Measurements from ENCODE around the gene PEF1. TPM values are rescaled to one million over a fixed set of nuclear protein-coding genes. Genes with fewer than 3 reads are reported as not detected.

Gene PEF1
- total RNA-seq, 2 experiments from 2014 or later: 50.4 to 50.5 TPM

DNA sequence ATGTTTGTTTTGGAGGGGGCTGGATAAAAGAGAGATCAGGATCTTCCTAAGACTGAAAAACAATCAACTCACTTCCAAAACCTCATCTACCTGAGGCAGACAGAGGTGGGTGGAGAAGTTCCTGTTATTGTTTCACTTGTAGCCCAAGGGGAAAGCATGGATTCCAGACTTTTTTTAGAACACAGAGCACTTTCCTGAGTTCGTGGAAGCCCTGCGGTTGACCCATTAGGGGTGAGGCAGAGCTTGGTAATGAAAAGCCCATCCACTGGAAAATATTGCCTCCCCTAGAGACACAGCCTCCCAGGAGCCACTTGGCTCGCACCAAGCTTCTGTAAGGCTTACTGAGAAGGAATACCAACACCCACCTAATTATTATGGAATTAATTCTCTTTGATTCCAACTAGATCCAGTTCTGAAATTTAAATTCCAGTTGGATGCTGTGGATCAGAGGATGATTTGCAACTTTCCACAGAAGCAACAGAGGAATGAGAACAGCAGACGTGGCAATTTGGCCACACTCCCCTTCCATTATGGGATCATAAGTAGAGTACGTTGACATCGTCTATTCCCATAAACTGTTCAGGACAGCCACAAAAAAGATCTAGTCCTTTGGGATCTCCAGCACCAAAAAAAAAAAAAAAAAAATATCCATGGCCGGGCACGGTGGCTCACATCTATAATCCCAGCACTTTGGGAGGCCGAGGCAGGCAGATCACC is 4.1 kb upstream of the PEF1 start:
- peaks cover 29% of the 10 kb centered on the region for H3K4me1 Mint-ChIP-seq

DNA sequence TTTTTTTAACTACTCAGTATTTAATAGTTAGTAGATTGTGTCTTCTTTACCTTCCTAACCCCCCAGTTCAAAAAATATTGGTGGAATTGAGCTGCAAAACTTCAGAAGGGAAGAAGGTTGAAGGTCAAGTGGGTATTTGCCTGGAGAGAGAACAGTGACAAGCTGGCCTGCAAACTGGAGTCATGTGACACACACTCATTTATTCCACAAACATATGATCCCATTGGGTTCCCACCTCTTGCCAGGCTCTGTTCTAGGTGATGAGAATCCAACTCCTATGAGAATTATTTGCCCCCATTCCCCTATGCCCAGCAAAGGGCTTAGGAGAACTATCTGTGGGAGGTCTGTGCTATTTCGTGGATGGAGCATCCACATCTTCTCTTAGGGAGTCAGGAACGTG is 3.5 kb upstream of the PEF1 start:
- Mint-ChIP-seq H3K4me3 (no peak overlapping the region), H3K27me3 (no peaks in the 10 kb centered on the region), H3K4me1 (peaks cover 34% of the 10 kb centered on the region), H3K36me3 (ENCODE audit: low read depth) (peaks cover 4% of the 10 kb centered on the region), H3K9me3 (no peaks in the 10 kb centered on the region), H3K27ac (no peak overlapping the region)
- DNase-seq: no peak
- POLR2A ChIA-PET: no interaction called here
- CTCF ChIA-PET: no interaction called here

More for the DNA sequence above, 4.1 kb upstream of the PEF1 start:
- ChIA-PET CTCF (no interaction called here), POLR2A (no interaction called here)
- H3K27me3 Mint-ChIP-seq: no peaks in the 10 kb centered on the region
- H3K9me3 Mint-ChIP-seq: no peaks in the 10 kb centered on the region
- DNase-seq: no peak
- H3K27ac Mint-ChIP-seq: no peak overlapping the region
- peaks cover 4% of the 10 kb centered on the region for H3K36me3 Mint-ChIP-seq (ENCODE audit: low read depth)
- no peak overlapping the region for H3K4me3 Mint-ChIP-seq

DNA sequence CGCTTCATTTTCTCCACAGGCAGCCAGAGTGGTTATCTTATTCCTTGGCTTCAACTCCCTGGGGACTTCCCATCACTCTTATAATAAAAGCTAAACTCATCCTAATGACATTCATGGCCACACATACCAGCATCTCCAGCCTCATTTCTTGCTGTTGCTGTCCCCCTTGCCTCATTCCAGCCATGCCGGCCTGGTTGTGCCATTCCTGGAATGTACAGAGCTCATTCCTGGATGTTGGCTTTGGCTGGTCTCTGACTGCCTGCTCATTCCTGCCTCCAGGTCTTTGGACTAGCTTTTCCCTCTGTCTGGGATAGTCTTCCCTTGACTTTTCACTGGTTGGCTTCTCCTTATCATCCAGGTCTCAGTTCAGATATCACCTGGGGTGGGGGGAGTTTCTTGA is 2.4 kb upstream of the PEF1 start:
- Mint-ChIP-seq H3K36me3 (ENCODE audit: low read depth) (peaks cover 4% of the 10 kb centered on the region), H3K9me3 (no peaks in the 10 kb centered on the region), H3K27me3 (no peaks in the 10 kb centered on the region), H3K27ac (no peak overlapping the region), H3K4me3 (no peak overlapping the region), H3K4me1 (peaks cover 34% of the 10 kb centered on the region)
- CTCF ChIA-PET: interaction anchor here (0.6 kb wide), 1 partner anchor 81 kb away, joined by 3 read pairs; no protein-coding TSS in a partner anchor
- POLR2A ChIA-PET: no interaction called here
- DNase-seq: no peak

DNA sequence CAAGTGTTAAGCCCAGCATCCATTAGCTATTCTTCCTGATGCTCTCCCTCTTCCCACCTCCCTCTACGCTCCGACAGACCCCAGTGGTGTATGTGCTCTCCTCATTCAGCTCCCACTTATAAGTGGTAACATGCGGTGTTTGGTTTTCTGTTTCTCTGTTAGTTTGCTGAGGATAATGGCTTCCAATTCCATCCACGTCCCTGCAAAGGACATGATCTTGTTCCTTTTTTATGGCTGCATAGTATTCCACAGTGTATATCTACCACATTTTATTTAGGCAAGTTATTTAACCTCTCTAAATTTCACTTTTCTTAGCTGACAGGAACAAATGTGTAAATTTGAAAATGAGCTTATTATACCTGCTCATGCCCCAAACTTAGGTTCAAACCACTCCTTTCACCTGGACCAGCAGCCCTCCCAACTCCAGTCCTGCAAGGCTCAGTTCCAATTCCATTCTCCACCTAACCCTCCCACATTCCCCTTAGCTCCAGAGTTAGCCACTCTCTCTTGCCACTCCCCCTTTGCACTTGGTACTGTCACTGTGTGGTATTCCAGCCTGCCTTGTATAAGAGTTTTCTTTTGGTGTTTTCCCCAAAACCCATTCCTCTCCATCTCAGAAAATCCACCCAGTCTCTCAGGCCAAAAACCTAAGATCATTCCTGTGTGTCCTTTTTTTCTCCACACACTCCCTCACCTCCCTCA is 1.7 kb upstream of the PEF1 start:
- H3K4me1 Mint-ChIP-seq: peaks cover 34% of the 10 kb centered on the region
- DNase-seq: no peak
- H3K27ac Mint-ChIP-seq: peak overlapping the region; percentile 100
- CTCF ChIA-PET: interaction anchor here (0.9 kb wide), 1 partner anchor 142 kb away, joined by 3 read pairs; no protein-coding TSS in a partner anchor
- peak overlapping the region; percentile 96 for H3K4me3 Mint-ChIP-seq
- H3K9me3 Mint-ChIP-seq: no peaks in the 10 kb centered on the region
- POLR2A ChIA-PET: no interaction called here
- peaks cover 4% of the 10 kb centered on the region for H3K36me3 Mint-ChIP-seq (ENCODE audit: low read depth)
- no peaks in the 10 kb centered on the region for H3K27me3 Mint-ChIP-seq

DNA sequence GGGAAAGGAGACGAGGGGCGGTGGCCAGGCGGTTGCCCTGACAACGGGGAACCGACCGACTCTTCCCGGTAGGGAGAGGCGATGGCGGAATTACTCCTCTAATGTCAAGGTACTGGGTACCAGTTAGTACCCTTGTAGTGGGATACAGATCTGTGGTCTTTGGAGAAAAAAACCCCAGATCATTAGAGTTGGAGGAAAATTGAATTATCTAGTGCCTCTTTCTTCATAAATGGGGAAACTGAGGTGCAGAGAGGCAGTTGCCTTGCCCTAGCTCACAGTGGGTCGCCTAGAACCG is 545 bp upstream of the PEF1 start:
- H3K4me3 Mint-ChIP-seq: peak overlapping the region; percentile 96
- H3K9me3 Mint-ChIP-seq: no peaks in the 10 kb centered on the region
- CTCF ChIA-PET: interaction anchor here (0.8 to 2.1 kb wide), 8 partner anchors 10 to 580 kb away, joined by 3 to 18 read pairs (median 4); partner anchors contain the start of gene PUM1
- peaks cover 34% of the 10 kb centered on the region for H3K4me1 Mint-ChIP-seq
- no peaks in the 10 kb centered on the region for H3K27me3 Mint-ChIP-seq
- peaks cover 4% of the 10 kb centered on the region for H3K36me3 Mint-ChIP-seq (ENCODE audit: low read depth)
- H3K27ac Mint-ChIP-seq: peak overlapping the region; percentile 100
- DNase-seq: no peak
- POLR2A ChIA-PET: interaction anchor here (0.6 to 2.1 kb wide), 19 partner anchors 10 to 1006 kb away, joined by 3 to 16 read pairs (median 4); partner anchors contain the start of genes COL16A1, KHDRBS1, RBBP4 and SNRNP40

DNA sequence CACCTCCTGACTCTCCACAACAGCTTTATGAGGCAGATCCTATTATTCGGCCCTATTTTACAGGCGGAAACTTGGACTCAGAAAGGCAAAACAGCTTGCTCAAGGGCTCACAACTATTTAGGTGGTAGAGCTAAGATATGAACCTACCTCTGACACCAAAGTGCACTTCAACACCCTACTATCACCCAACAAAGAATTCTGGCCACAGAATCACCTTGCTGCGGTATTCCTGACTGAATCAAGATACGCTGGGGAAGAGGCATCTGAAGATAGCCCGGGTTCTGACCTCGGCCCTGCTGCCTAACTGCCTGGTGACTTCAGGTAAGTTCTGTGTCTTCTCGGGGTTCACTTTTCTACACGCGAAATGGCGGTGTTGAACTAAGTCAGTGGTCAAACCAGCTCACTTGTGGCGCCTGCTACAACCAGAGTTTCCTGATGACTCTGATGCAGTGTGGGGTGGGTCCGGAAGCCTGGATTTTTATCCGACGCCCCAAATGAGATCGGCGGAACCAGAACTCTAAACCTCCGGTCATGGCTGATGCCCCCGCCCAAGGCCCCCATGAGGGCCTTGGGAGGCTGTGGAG is 608 bp downstream of the PEF1 start:
- POLR2A ChIA-PET: interaction anchor here (0.8 to 2.2 kb wide), 19 partner anchors 9 to 1007 kb away, joined by 3 to 16 read pairs (median 5); partner anchors contain the start of genes COL16A1, RBBP4, SNRNP40 and ZCCHC17
- Mint-ChIP-seq H3K9me3 (no peaks in the 10 kb centered on the region), H3K4me1 (peaks cover 34% of the 10 kb centered on the region), H3K36me3 (ENCODE audit: low read depth) (peaks cover 4% of the 10 kb centered on the region), H3K27me3 (no peaks in the 10 kb centered on the region), H3K4me3 (peak overlapping the region; percentile 96), H3K27ac (peak overlapping the region; percentile 100)
- DNase-seq: no peak
- CTCF ChIA-PET: interaction anchor here (0.6 to 2.6 kb wide), 8 partner anchors 9 to 464 kb away, joined by 3 to 18 read pairs (median 4); partner anchors contain the start of gene KPNA6

DNA sequence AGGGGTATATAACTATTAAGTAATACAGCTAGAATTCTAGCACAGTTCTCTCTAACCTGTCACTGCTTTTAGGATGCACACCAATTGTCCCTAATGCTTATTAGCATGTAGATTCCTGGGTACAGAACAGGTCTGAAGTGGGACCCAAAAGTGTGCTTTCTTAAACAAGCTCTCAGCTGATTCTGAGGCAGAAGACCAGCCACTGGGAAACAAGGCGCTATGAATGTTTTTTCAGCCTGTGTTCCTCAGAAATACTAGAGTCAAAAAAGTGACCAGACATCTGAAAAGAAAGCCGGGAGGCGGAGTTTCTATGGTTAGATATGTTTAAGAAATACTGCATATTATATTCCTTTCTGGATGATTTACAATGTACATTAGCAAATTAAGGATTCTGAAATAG is 1.8 kb downstream of the PEF1 start:
- Mint-ChIP-seq H3K36me3 (ENCODE audit: low read depth) (peaks cover 4% of the 10 kb centered on the region), H3K27ac (no peak overlapping the region), H3K27me3 (no peaks in the 10 kb centered on the region), H3K4me1 (peaks cover 37% of the 10 kb centered on the region), H3K4me3 (no peak overlapping the region), H3K9me3 (no peaks in the 10 kb centered on the region)
- CTCF ChIA-PET: interaction anchor here (1.0 to 2.6 kb wide), 2 partner anchors 10 to 146 kb away, joined by 4 to 13 read pairs; no protein-coding TSS in a partner anchor
- no peak for DNase-seq
- POLR2A ChIA-PET: interaction anchor here (0.9 to 2.2 kb wide), 5 partner anchors 8 to 146 kb away, joined by 3 to 5 read pairs (median 3); no protein-coding TSS in a partner anchor

DNA sequence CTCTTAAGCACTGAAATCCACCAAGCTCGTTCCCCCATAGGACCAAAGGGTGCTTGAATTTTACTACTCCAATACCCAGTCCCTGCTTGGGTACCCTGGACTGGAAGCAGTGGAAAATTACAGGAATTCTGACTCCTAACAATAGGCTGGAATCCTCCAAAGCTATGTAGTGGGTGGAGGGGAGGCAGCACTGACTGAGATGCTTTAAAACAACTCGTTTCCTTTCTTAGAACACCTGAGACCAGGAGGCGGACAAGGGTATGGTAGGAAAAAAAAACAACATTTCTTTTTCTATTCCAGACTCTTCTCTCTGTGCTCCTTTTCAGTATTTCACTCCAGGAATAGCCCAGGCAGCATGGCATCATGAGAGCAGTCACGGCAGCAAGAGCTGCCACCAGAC is 2.3 kb downstream of the PEF1 start:
- DNase-seq: no peak
- Mint-ChIP-seq H3K9me3 (no peaks in the 10 kb centered on the region), H3K27me3 (no peaks in the 10 kb centered on the region), H3K27ac (no peak overlapping the region), H3K4me3 (no peak overlapping the region), H3K4me1 (peaks cover 41% of the 10 kb centered on the region), H3K36me3 (ENCODE audit: low read depth) (peaks cover 4% of the 10 kb centered on the region)
- ChIA-PET POLR2A (interaction anchor here (0.9 to 2.2 kb wide), 4 partner anchors 9 to 147 kb away, joined by 3 to 5 read pairs (median 3); no protein-coding TSS in a partner anchor), CTCF (interaction anchor here (1.0 to 2.6 kb wide), 2 partner anchors 10 to 147 kb away, joined by 4 to 13 read pairs; no protein-coding TSS in a partner anchor)

DNA sequence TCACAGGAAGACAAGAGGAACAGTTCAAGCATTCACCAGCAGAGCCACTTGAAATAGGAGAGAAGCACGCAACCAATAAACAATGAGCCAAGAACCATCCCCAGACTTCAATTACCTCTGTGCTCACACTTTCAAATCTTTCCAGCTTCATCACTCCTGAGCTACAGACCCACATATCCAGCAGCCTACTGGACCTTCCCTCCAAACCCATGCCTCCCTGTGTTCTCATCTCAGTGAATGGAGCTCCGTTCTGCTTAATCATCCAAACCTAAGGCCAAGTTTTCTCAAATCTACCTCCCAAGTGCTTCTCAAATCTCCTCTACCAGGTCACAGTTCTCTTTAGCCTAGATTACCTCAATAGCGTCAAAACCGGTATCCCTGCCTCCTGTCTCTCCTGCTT is 3.7 kb downstream of the PEF1 start:
- Mint-ChIP-seq H3K36me3 (ENCODE audit: low read depth) (peaks cover 4% of the 10 kb centered on the region), H3K4me1 (peaks cover 32% of the 10 kb centered on the region), H3K9me3 (no peaks in the 10 kb centered on the region), H3K27me3 (no peaks in the 10 kb centered on the region), H3K27ac (no peak overlapping the region), H3K4me3 (no peak overlapping the region)
- CTCF ChIA-PET: interaction anchor here (1.2 kb wide), 1 partner anchor 53 kb away, joined by 3 read pairs; no protein-coding TSS in a partner anchor
- DNase-seq: no peak
- POLR2A ChIA-PET: interaction anchor here (0.5 kb wide), 1 partner anchor 546 kb away, joined by 5 read pairs; no protein-coding TSS in a partner anchor

DNA sequence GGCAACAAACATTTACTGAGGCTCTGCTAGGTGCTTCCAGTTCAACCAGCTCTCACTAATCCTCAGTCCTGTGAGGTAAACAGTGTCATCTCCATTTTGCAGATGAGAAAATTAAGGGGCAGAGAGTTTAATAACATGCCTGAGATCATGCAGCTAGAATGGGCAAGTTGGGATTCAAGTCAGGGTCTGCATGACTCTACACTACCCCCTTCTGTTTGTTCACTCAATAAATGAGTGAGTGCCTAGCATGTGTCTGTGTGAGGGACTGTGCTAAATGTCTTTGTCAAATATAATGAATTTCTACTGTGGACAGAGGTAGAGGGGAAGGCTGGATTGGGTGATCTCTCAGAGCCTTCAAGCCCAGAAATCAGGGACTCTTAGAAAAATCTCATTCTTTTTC is 4.5 kb downstream of the PEF1 start:
- CTCF ChIA-PET: interaction anchor here (1.2 kb wide), 1 partner anchor 53 kb away, joined by 3 read pairs; no protein-coding TSS in a partner anchor
- POLR2A ChIA-PET: no interaction called here
- Mint-ChIP-seq H3K4me3 (no peak overlapping the region), H3K27me3 (no peaks in the 10 kb centered on the region), H3K36me3 (ENCODE audit: low read depth) (peaks cover 4% of the 10 kb centered on the region), H3K4me1 (peaks cover 24% of the 10 kb centered on the region), H3K27ac (no peak overlapping the region), H3K9me3 (no peaks in the 10 kb centered on the region)
- DNase-seq: no peak

DNA sequence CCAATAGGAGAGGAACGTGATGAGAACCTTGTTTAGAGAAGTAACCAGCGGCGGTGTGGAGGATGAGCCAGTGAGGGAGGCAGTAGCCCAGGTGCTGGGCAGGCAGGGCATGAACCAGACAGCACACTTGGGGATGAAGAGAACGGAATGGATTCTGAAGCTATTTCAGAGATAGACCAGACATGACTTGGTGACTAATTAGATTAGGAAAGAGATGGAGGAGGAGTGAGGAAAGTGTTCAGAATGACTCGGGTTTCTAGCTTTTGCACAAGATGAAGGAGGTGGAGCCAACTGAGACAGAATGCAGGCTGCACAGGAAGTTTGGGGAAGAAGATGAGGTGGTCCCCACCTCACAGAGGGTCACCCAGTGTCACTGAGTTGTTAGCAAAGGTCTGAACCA is 5.1 kb downstream of the PEF1 start:
- Mint-ChIP-seq H3K9me3 (no peaks in the 10 kb centered on the region), H3K36me3 (ENCODE audit: low read depth) (peaks cover 4% of the 10 kb centered on the region), H3K27me3 (no peaks in the 10 kb centered on the region), H3K27ac (no peak overlapping the region), H3K4me1 (peaks cover 21% of the 10 kb centered on the region), H3K4me3 (no peak overlapping the region)
- CTCF ChIA-PET: interaction anchor here (2.3 kb wide), 1 partner anchor 21 kb away, joined by 10 read pairs; no protein-coding TSS in a partner anchor
- DNase-seq: no peak
- POLR2A ChIA-PET: no interaction called here

DNA sequence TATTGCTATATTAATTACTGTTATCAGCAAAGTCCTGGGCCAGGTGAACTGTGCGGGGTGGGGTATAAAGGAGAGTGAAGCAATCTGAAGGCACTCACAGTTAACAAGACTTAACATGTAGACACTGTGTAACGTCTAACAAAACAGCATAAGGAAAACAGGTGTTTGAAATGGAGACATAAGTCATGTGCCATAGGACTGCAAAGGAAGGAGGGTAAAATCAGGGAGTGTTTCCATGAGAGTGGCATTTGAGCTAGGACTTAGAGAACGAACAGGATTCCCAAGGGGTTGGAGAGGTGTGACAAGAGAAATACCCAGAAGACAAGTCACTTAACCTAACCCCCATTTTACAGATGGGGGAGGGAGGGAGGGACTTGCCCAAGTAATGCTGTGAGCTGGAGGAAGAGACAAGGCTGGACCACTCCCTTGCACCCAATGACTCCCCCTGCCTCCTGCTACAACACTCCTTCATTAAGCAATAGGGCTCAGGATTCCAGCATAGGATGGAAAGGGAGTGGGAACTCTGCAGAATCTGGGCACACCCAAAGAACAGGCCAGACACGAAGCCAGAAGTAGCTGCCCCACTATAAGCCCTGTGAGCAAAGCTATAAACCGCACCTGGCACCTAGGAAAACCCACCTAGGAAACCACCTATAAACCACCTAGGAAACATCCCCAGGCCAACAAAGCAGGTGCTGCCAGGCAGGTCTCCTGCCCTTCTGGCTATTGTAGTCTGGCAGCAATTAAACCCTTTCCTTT is 6.6 kb downstream of the PEF1 start:
- Mint-ChIP-seq H3K27me3 (no peaks in the 10 kb centered on the region), H3K9me3 (no peaks in the 10 kb centered on the region), H3K36me3 (ENCODE audit: low read depth) (peaks cover under 1% of the 10 kb centered on the region), H3K27ac (no peak overlapping the region), H3K4me1 (peaks cover 11% of the 10 kb centered on the region), H3K4me3 (no peak overlapping the region)
- DNase-seq: no peak
- ChIA-PET POLR2A (no interaction called here), CTCF (interaction anchor here (2.3 kb wide), 1 partner anchor 20 kb away, joined by 10 read pairs; no protein-coding TSS in a partner anchor)

Measured in activated CD4-positive, alpha-beta memory T cell treated with anti-CD3 and anti-CD28 coated beads, Interleukin-2, amount 10 ng/mL, durations not matched to agents 7 days and 5 days (primary cell).